DND-41 (cell line): ENCODE results near the gene TMEFF2.

Source experiments
- EZH2 ChIP-seq: IDR thresholded peaks from 3 replicates; pipeline ENCODE4 v1.6.1; 2012; ENCODE audit warnings: borderline replicate concordance, low read depth, mild to moderate bottlenecking, moderate library complexity, low read length, inconsistent platforms; ENCODE audit not compliant: severe bottlenecking
- TF ChIP-seq, protein P1 (sequence below): IDR thresholded peaks from 2 replicates; pipeline ENCODE4 v1.5.1; 2012; ENCODE audit warnings: borderline replicate concordance, low read length, moderate library complexity, mild to moderate bottlenecking; ENCODE audit not compliant: poor library complexity, severe bottlenecking; ENCODE audit errors: extremely low read depth

DNA sequence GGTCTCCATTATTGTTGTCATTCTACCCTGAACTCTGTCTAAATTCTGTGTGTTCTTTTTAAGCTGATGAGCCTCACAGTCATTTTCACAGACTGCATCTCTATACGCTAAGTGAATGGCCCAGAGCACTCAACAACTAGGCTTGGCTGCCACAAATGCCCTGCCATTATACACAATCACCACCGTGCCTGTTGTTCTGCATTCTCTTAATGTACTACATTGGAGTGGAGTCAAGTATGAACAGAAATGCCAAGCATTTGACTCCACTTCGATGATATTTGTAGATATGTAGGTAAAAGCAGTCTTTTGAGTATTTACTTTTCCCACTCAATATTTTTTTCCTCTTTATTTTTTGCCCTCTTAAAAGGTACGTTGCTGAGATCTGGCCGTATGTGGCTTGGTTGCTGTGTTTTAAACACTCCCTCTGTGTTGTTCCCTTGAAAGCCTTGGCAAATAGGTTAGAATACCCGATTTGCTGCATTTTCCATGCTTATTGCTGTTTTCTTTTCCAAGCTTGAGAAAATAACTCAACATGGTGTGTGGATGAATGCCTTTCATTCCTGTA, 36.2 kb upstream of the TMEFF2 start:
- TF ChIP-seq EZH2, result no peak
- TF ChIP-seq, protein P1, sequence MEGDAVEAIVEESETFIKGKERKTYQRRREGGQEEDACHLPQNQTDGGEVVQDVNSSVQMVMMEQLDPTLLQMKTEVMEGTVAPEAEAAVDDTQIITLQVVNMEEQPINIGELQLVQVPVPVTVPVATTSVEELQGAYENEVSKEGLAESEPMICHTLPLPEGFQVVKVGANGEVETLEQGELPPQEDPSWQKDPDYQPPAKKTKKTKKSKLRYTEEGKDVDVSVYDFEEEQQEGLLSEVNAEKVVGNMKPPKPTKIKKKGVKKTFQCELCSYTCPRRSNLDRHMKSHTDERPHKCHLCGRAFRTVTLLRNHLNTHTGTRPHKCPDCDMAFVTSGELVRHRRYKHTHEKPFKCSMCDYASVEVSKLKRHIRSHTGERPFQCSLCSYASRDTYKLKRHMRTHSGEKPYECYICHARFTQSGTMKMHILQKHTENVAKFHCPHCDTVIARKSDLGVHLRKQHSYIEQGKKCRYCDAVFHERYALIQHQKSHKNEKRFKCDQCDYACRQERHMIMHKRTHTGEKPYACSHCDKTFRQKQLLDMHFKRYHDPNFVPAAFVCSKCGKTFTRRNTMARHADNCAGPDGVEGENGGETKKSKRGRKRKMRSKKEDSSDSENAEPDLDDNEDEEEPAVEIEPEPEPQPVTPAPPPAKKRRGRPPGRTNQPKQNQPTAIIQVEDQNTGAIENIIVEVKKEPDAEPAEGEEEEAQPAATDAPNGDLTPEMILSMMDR, result no peak
